Activated T-cell treated with anti-CD3 and anti-CD28 coated beads for 1 hour (primary cell): Measurements from ENCODE around the gene LIPM.

Experiments
- DNase-seq: peaks from one replicate; pipeline ENCODE4 v3.0.0-alpha.2; 2020; ENCODE audit warnings: low read depth

LIPM gene

DNA sequence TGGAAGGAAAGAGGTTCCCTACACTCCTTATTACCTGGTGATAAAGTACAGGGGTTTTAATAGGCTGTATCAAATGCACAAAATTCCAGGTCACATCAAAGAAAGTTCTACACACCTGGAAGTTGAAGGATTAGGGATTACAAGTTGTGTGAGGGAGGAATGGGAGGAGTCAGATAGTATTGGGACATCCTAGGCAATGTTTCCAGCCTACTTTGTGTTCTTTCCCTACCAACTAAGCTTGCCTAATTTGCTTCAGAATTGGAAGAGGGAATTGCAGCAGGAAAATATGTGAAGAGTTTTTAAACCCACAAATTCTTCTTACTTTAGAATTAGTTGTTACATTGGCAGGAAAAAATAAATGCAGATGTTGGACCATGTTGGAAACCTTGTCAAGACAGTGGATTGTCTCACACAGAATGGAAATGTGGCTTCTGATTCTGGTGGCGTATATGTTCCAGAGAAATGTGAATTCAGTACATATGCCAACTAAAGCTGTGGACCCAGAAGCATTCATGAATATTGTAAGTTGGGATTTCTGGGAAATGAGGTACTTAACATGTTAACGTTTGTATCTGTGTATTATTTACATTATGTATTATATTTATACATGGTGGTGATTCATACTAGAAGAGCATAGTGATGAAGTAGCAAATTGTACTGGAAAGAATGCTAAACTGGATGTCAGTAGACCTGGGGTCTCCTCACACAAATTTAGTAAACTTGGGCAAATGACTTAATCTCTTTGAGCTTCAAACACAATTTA is at the start of gene LIPM:
TSS of gene LIPM (plus strand) at position 208 of the 763 bp plus-strand sequence. CDS start at position 375, 167 bp downstream.
- no peak for DNase-seq

DNA sequence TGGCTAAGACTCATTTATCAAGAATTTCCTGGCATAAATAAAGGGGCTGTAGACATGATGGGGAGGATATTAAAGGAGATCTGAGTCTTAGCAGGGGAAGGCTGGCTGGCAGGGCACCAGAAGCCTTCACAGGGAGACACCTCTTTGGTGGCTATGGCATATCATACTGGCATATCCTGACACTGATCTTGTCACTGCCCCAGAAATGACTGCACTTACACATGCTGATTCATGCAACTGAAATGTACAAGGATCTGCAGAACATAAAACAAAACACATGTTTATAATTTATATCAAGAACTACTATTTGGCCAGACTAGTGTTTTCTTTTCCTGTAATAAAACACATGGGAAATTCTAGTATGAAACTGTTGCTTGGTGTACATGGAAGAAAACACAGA is 48.2 kb upstream of the LIPM start:
- no peak for DNase-seq

DNA sequence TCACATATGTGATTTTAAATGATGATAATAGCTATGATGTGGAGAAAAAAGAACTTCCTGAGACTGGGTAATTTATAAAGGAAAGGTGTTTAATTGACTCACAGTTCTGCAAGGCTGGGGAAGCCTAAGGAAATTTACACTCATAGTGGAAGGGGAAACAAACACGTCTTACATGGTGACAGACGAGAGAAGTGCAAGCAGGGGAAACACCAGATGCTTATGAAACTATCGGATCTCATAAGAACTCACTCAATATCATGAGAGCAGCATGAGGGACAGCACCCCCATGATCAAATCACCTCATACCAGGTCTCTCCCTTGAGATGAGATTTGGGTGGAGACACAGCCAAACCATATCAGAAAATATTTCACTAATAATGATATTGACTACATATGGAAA is 46.8 kb upstream of the LIPM start:
- DNase-seq, result no peak

DNA sequence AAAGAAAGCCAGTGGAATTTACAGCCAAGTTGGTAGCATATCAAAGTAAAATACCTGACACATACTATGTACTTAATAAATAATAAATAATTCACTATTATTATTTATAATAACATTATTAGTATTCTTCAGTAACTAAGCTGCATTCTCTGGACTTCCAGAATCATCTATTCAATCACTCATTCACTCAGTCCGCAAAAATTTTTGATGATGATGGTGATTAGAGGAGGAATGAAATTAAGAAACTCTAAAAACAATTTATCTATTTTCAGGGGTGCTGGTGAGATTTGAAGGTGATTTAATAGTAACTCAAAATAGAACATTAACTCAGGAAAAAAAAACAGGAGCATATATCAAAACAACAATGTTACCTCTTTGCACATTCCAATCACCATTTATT is 45.9 kb upstream of the LIPM start:
- no peak for DNase-seq

GRCh38 chr10:88759366-88760101 is 43.0 kb upstream of the LIPM start, which contains the start of gene LIPN:
Gene LIPN (plus strand): TSS chr10:88760020. CDS start chr10:88761406, 1,386 bp downstream.
- DNase-seq, result no peak

DNA sequence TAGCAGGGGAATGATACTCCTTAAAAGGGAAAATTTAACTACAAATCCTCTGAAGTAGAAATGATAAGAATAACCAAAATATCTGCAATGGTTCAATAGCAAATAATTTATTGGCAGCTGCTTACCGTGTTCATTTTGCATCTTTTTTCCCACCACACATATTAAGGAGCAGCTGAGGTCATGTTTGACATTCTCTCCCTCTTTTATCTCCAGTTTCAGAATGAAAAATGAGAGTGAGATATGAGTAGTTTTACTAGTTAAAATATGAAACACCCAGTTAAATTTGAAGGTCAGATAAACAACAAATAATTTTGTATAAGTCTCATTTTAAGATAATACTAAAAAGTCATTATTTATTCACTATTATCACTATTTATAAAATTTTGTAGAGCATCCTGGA is 39.6 kb upstream of the LIPM start:
- DNase-seq, result no peak

GRCh38 chr10:88763441-88763840 is 39.1 kb upstream of the LIPM start:
- no peak for DNase-seq

DNA sequence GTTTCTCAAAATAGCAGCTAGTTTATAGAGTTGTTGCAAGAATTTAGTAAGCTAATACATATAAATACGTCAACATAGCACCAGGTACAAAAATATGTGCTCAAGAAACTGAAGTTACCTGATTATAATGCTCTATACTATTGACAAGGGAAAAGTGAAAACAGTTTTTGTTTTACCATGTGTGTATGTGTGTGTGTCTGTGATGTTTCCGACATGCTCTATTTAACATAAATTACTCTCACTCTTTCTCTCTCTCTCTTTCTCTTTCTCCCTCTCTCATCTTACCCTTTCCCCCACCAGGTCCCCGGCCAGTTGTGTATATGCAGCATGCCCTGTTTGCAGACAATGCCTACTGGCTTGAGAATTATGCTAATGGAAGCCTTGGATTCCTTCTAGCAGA is 38.4 kb upstream of the LIPM start:
- DNase-seq, result no peak

DNA sequence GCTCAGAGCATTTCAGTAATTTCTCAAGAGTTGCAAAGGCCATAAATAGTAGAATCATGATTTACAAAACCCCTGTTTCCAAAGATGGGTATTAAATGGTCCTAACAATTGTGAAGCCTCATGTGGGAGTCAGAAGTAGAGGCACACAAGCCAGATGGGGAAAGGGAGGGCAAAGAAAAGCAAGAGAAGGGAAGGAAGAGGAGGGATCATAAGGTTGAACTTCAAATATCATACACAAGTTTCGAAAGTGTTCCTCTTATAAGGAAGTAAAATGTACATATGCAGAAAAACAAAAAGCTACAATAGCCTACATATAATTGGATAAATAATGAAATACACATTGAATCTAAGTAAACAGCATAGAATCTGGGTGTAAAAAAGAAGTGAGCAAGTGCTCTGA is 36.7 kb upstream of the LIPM start:
- no peak for DNase-seq

DNA sequence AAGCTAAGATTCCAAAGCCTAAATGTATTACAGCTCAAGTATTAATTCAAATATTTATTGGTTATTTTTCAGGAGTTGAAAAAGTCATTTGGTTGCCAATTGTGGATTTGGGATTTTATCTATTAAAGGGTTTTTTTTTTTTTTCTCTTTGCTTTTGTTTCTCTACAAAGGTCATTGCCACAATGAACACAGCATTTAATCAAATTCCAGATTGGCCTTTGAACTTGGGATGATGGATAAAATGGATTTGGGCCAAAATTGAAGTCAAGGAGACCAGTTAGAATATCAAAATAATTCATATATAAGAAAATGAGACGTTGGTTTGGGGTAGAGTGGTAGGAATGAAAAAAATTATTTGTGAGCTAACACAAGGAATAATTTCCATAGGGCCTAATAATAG is 33.1 kb upstream of the LIPM start:
- DNase-seq, result no peak

DNA sequence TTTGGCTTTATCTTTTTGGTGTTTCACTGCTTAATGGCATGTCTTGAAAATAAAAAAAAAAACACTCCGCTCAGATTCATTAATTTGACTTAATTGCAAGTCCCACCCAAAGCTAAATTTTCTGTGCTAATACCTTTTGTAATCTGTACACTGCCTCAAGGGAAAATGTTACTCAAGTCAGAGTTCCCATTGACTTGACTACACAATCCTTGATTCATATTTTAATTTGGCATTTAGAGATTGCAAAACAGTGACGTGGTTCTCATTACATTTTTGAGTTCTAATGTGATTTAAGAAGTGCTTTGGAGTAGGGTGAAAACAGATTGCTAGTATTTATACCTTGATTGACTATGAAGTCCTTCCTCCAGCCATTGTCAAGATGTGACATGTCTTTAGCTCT is 21.3 kb upstream of the LIPM start:
- no peak for DNase-seq

GRCh38 chr10:88782222-88782621 is 20.3 kb upstream of the LIPM start:
- no peak for DNase-seq

GRCh38 chr10:88783724-88784123 is 18.8 kb upstream of the LIPM start:
- no peak for DNase-seq

- DNase-seq, result no peak
Measured at GRCh38 chr10:88786032-88786770, 16.3 kb upstream of the LIPM start.

GRCh38 chr10:88787463-88787862 is 15.1 kb upstream of the LIPM start:
- no peak for DNase-seq

- DNase-seq, result no peak
Measured at GRCh38 chr10:88788924-88789323, 13.6 kb upstream of the LIPM start.

DNA sequence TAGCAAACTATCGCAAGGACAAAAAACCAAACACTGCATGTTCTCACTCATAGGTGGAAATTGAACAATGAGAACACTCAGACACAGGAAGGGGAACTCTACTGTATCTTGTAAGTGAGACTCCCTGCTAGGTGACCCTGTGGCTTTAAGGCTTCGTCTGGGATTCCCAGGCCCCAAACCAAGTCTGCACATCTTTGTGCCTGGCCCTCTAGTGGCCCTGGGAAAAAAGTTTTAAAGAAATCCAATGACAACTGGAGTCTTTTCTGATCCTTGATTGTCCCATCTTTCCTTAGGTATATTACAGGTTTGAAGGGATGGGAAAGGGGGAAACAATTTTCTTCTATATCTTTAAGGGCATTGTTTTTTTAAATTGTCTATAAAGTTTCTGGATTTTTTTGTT is 10.6 kb upstream of the LIPM start:
- DNase-seq, result no peak

GRCh38 chr10:88792661-88793060 is 9.9 kb upstream of the LIPM start:
- DNase-seq, result no peak

DNA sequence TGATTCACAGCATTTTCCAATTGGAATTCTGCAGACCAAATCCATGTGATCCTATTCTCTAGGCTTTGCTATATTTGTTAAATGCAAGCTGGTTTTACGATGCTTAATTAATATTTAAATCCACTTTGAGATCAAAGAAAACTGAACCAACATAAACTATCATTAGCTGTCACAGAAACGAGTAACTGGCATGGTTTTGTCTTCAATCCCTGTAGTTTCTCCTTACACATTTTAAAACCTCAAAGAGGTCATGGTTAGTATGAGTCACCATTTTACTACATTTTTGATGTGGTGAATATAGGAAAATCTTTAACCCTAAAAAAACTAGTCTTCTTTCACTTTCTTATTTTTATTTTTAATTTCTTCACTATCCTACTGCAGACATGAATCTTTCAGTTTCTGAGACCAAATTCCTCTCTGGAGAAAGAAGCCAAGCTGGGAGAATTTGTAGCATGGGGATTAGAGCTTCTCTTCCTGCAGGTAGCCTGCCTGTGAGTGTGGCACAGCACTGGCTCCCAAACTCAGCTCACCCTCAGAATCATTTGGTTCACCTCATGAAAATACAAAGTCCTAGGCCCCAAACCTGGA is 8.7 kb upstream of the LIPM start:
- no peak for DNase-seq

DNA sequence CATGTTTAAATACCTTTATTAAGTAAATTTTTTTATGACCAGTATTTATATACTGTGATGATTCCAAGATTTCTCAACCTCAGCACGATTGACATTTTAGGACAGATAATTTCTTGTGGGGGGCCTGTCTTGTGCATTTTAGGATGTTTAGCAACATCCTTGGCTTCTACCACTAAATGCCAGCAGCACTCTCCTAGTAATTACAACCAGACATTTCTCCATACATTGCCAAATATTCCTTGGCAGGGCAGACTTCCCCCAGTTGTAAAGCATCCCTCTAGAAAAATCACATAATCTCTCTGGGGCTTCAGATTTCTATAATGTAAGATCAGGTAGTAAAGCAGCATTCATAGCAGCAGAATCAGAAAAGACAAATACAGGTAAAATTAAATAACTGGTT is 7.8 kb upstream of the LIPM start:
- no peak for DNase-seq

DNA sequence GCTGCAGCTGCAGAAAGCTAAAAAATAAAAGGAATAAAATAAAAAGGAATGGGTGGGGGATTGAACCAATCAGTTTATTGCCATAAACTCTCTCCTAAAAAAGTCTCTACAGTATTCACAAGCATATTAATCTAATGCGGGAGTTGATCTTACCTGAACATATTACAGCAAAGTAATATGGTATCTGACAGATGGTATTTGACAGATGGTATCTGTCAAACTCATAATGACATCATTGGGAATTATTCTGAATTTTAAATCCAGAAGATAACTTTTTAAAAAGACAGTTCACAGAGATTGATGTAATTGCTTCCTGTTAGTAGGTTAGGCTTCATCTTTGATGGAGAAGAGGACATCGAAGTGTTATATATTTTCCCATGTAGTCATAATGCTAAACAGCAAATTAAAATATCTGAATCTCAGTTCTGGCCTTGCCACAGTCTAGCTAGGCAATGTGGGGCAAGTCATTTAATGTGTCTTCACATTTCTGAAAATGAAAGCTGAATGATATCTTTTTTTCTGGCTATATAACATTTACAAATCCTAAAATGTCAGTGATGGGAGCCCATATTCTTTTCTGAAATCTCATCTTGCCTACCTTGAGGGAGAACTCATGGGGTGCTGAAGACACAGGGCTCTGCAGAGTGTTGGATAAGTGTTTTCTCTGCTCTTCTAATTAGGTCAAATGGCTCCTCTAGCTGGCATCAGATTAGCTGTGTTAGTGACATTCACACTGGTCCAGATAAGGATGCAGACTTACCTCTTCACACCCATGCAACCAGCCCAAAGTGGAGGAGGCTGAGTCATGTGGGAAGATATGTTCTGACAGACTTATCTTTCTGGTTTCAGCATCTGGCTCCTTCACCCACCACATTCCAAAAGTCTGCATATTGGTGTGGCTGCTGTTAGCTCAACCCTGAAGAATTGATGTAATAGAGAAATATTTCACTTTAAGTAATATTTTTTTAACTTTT is 2.1 kb upstream of the LIPM start:
- DNase-seq, result no peak
